Right ventricle myocardium inferior (tissue), 1 donor: ENCODE measurements around the gene NUP88. TPM values are rescaled to one million over a fixed set of nuclear protein-coding genes. Genes with fewer than 3 reads are reported as not detected.
A peak's percentile ranks its signal among the peaks of the same experiment; 100 is the strongest.
"Not testable (repeated sequence)": the region's sequence is repeated elsewhere in the genome, so short reads cannot be mapped to it uniquely, and the experiment has no call there.

ENCODE experiments used
- ATAC-seq: fragments of 200-7000 bp; cut with Tn5 transposase; one replicate; pipeline ENCODE4 v1.9.1; 2020; ENCODE audit warnings: mild to moderate bottlenecking, moderate library complexity
- DNase-seq: peaks from one replicate; pipeline ENCODE4 v3.0.0; 2021; ENCODE audit errors: missing footprints
- intact Hi-C: fragments of 100-400 bp; cut with DNase I; formaldehyde crosslinking; loops from one replicate; pipeline ENCODE4 v1.11.0; 2022
- long read RNA-seq: library from polyadenylated mRNA; unstranded; transcript quantifications from one replicate; pipeline ENCODE4 v2.0.0, GENCODE V29; 2021
- total RNA-seq: library from RNA; stranded (reverse); fragmentation: NEBNext Ultra II Directional; extraction: Animal tissue kit (Norgen Biotek cat#: 25700); gene quantifications from one replicate; pipeline ENCODE4 v1.2.1, GENCODE V29; 2021
- donor health status: DM: no; HTN: yes; CAD: no; lungs with severe emphysema.

Gene NUP88
- total RNA-seq, result 34.2 TPM
- long read RNA-seq, transcript NUP88-207 (17 exons, 2,916 nt), result major isoform, 8 of 13 reads
- long read RNA-seq, partial matches to known transcripts, result 0 of 13 reads
- long read RNA-seq, other reads (novel, unspliced or antisense), result 5 of 13 reads

DNA sequence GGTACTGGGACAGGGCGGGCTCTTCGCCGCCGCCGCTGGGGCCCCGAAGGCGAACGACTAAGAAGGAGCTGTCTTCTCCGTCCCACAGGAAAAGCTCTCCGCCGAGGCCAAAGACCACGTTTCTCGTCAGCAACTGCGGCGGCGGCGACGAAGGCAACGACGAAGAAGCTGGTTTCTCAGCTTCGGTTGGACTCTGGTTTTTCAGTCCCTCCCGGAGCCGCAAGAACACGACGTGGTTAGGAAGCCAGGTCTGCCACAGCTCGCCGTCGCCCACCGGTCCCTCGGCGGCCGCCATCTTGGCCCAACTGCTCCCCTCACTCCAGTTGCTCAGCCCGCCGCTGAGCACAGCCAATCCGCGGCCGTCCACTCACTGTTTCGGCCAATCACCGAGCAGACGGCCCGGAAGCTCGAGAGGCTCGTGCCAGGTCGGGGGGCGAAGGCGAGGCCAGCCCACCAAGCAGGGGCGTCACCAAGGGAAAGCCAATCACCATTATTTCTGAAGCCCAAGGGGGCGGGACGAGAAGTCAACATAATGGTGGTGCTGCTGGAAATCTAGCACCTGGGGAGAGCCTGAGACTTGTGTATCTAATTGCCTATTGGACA lies at the start of gene NUP88:
TSS of gene NUP88 (minus strand) at position 307 of the 603 bp plus-strand sequence. CDS start at position 295, 12 bp downstream.
- ATAC-seq (peak; percentile 99), DNase-seq (peak; percentile 97)
- intact Hi-C loops, result no loop called here

DNA sequence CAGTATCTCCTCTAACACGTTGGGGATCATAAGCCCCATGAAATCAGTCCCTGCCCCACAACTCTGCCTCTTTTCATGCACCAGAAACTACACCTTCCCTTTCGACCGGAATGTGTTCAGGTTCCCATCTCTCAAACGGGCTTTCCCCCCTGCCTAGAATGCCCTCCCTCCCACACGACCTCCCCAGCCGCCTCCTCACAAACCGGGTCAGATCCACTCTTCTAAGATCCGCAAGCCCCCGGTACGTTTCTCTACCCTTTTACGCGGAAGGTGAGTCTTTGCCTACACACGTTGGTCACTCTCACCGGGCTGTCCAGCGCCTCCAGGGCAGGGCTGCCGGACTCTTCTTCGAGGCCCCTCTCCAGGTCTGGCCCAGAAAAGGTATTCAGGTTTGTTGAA lies 48.6 kb upstream of the NUP88 start:
- no peak for ATAC-seq
- intact Hi-C loops, result no loop called here
- DNase-seq, result no peak

DNA sequence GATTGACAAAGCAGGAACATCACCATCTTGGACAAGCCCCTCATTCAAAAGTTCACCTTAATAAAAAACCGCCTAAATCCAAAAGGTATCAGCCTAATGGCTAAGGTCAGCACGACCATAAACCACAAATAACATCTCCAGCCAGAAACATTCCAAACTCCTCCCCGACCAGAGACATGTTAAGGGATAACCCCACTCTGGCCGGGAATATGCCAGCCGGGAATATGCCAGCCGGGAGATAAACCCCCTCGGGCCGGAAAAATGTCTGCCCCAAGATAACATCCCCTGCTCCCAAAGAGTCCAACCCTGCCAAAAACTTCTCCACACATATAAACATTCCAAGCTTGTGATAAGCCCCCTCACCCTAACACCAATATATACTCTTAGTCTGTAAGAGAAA lies 48.0 kb upstream of the NUP88 start:
- ATAC-seq (no peak), DNase-seq (no peak)
- intact Hi-C loops, result no loop called here

DNA sequence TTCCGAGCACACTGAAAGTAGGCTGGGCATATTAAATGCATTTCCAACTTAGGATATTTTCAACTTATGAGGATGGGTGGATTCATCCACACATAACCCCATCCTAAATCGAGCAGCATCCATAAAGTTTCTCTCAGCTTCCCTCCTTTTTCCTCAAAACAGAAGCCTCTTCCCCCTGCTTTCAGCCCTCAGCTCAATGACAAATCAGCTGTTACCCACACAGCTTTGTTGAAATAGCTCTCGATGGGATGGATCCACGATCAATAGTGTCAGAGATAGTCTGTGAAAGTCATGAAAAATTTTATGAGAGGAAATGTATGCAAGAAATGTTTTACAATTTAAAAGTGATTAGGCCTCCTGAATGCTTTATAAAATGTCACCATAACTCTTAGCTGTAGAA lies 46.8 kb upstream of the NUP88 start:
- intact Hi-C loops, result no loop called here
- no peak for ATAC-seq

DNA sequence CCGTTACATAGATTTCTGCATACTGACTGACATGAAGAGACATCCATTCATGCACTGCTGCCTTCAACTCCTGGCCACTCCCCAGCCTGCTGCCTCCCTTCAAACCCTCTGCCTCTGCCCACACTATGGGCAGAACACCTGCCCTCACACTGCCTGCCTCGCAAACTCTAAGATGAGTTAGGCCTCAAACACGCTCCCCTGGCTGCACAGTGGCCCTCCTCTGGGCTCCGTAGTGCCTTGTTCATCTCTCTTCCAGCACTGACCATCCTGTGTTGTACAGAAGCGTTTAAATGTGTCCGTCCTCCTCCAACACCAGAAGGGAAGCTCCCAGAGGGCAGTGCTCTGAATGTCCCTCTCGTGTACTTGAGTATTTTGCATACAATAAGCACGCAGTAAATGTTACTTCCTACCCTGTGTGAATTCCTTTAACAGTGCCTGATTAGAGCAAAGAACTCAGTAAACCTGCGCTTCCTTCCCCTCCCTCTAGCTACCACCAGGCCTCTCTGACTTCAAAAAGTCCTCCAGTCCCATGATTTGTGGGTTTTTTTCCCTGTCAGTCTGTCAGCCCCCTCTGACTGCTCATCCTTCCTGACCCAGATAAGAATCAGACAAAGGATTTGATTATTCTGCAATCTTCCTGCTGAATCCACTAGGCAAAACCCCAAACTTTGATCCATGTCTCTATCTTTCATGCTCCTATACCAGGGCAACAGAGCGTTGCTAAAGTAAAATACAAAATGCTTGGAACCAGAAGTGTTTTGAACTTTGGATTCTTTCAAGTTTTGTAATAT lies 45.5 kb upstream of the NUP88 start:
- intact Hi-C loops, result no loop called here
- no peak for ATAC-seq
- DNase-seq, result no peak

More for the DNA sequence above, 46.8 kb upstream of the NUP88 start:
- DNase-seq, result no peak

DNA sequence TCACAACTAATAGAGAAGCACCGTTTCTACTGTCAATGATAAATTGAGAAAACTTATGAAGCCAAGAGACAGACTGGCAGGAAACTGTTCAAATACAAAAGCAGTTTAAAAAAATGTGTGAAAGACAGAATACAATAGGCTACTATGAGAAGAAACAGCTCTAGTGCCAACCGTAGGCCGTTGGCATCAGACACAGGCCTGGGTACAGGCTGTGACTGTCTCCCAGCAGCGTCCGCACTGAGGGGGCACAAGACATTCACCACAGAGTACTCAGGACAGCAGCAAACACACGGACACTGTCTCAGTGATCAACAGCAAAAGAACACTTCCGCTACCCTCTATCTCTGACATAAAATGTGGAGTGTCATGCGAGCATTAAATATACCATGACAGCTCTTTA lies 27.3 kb upstream of the NUP88 start:
- intact Hi-C loops, result no loop called here
- DNase-seq (no peak), ATAC-seq (no peak)

DNA sequence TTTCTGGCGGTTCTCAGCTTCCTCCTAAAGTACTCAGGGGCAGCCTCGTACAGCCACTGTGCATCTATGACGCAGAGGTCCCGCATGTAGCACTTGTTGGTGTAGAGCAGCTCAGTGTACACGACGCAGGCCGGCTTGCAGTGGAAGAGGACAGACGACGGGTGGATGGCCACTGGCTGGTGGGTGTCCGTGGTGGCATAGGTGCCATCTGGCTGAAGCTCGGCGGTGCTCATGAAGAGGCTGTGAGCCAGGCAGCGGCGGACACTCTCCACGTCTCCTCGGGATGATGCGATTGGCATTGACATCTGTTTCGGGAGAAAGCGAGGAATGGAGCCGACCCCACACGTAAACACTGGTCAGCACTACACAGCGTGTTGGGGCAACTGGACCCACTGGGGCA lies 24.7 kb upstream of the NUP88 start:
- intact Hi-C loops, result no loop called here
- peak; percentile 55 for DNase-seq
- ATAC-seq, result no peak

DNA sequence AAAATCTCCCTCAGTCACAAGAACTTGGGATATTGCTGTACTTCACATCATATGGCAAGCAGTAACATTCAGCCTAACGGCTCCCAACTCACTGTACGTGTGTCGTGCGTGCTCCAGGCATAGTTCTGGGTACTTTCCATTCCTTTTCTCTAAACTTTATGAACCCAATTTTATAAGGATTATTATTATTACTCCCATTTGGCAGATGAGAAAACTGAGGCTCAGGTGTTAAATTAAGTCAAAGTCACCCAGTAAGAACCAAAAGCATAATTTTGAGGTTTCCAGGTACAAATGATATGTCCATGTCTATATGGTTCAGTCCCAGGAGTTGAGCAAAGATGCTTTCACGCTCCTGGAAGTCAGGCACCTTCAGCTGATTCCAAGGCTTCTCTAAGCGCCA lies 24.3 kb upstream of the NUP88 start:
- no peak for ATAC-seq
- DNase-seq, result no peak
- intact Hi-C loops, result no loop called here

DNA sequence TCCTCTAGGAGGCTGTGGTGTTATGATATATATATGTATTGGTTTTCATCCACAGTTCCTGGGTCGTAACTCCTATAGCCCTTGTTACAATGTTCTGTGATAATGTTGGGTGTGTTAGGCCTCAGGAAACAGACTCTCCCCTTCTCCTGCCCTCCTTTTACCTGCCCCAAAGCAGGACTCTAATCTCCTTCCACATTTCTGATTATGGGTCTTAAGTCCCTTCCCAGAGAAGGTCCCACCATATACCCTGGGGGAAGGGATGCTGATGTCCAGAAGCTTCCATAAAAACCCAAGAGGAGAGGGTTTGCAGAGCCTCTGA lies 19.9 kb upstream of the NUP88 start:
- no peak for ATAC-seq
- no peak for DNase-seq
- intact Hi-C loops, result loop anchor here (10.0 kb wide), 2 partner anchors 185 to 245 kb away; partner anchors contain the start of gene ZNF594

DNA sequence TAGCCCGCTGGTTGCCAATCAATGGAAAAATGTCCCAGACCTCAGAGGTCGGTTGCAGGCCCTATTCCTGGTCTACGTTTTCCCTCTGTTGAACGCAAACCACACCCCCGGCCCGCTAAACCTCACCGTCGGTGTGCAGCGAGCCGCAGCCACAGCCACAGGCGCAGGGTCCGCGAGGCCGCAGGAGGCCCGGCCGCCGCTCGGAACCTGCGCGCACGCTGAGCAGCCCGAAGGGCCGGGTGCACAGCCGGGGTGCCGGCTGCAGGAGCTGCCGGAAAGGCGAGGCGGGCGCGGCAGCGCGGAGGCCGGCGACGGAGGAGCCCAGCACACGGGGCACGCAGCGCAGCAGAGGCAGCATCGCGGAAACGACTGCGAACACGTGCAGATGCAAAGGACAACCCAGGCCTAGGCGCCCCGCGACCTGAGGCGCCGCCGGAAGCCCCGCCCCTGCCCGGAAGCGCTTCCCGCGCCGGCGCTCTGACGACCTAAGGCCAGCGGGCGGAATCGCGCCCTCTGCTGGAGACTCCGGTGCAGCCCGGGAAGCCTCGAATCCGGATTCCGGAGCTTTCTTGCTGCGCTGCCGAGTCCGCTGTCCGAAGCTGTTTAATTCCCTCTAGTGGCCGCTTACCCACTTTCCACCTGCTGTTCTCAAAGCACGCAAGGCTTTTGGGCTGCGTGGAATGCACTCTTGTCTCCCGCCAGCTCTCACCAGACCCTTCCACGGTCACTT lies 19.4 kb upstream of the NUP88 start, which contains the start of gene C1QBP:
TSS of gene C1QBP (minus strand) at position 440 of the 730 bp plus-strand sequence. CDS start at position 358, 82 bp downstream.
- intact Hi-C loops, result loop anchor here (10.0 kb wide), 2 partner anchors 184 to 244 kb away; partner anchors contain the start of gene ZNF594
- DNase-seq, result peak; percentile 95
- ATAC-seq, result peak; percentile 96

DNA sequence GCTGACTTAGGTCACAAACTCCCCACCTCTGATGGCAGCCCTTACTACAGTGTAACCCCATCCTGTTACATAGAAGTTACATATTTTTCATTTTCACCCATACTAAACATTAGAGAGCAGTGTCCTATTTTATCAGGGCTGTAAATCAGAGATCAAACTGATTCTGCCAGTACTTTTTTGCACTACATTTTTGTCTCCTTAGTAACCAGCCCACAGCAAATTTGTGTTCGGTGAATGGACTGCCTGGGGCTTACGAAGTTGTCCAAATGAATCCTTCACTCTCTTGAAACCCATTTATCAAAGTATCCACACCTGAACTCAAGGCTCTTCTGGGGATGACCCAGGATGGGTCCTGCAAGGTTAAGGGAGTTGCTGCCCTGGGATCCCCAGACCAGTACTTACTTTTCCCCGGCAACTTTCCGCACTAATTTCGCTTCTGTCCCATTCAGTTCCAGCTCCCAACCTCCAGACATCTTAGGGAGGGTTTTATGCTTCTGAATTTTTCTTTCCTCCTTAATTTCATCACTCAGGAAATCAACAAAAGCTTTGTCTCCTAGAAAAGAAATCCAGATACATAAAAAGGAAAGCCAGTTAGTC lies 18.4 kb upstream of the NUP88 start:
- DNase-seq, result no peak
- intact Hi-C loops, result loop anchor here (10.0 kb wide), 2 partner anchors 183 to 243 kb away; partner anchors contain the start of gene ZNF594
- no peak for ATAC-seq

DNA sequence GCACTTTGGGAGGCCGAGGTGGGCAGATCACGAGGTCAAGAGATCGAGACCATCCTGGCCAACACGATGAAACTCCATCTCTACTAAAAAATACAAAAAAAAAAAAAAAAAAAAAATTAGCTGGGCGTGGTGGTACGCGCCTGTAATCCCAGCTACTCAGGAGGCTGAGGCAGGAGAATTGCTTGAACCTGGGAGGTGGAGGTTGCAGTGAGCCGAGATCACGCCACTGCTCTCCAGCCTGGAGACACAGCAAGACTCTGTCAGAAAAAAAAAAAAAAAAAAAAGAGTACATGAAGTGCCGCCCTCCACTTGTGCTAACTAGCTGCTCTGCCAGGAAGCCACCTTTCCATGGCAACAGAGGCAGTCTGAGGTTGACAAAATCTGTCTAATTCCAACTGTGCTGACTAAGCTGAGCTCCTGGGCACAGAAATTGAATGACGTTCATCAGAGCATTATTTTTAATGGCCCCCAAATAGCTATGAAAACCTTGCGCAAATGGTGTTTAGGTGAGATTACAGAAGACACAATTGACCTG lies 16.4 kb upstream of the NUP88 start:
- not testable (repeated sequence) for ATAC-seq, DNase-seq
- intact Hi-C loops, result loop anchor here (10.0 kb wide), 2 partner anchors 181 to 241 kb away; partner anchors contain the start of gene ZNF594

DNA sequence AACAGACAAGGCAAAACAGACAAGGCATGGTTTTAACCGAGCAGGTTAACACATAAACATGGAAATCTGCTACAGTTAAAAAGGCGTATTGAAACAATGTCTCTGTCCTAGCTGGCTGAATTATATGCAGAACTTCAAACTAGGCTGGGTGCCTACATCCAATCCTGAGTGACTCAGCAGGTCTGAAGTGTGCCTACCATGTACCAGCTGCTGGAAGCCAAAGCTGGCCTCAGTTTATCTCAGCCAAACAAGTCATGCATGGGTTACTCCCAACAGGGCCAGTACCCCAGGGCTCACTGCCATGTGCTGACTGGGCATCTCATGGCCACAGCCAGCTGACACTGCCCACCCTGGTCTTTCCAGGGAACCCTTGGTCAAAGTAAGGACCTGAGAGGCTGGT lies 15.5 kb upstream of the NUP88 start:
- intact Hi-C loops, result loop anchor here (10.0 kb wide), 2 partner anchors 180 to 240 kb away; partner anchors contain the start of gene ZNF594
- ATAC-seq (no peak), DNase-seq (no peak)

DNA sequence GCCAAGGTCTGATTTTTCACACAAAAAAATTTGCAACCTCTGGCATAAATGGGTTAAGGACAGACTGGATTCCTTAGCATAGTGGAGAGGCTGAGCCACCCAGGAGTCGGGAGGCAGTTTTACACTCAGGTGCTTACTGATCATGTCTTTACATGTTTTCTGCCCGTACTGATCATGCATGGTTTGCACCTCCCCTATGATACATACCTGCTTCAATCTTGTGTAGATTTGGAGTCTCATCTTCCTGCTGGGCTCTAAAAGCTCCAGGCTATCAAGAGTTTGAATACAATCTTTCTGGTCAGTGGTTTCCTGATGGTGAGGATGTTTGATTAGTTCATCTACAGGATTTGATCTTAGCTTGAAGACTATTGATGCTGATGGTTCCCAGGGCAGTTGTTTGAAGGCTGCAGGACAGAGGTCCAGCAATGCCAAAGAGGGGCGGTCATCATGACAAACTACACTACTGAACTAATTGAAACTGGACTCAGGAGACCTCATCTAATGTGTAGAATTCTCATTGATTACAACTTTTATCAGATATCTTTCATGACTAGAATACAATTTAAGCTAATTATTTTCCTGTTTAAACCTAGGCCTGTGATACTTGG lies 12.6 kb upstream of the NUP88 start:
- ATAC-seq (no peak), DNase-seq (no peak)
- intact Hi-C loops, result loop anchor here (10.0 kb wide), 2 partner anchors 177 to 237 kb away; partner anchors contain the start of gene ZNF594

DNA sequence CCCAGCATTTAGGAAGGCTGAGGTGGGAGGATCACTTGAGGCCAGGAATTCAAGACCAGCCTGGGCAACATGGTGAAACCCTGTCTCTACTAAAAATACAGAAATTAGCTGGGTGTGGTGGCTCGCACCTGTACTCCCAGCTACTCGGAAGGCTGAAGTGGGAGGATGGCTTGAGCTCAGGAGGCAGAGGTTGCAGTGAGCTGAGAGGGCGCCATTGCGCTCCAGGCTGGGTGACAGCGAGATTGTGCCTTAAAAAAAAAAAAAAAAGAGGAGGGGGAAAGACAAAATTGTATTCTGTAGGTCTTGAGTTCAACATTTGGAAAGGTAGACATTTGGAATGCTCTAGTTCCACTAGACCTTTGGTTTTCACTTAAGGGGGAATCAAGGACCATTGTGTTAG lies 11.8 kb upstream of the NUP88 start:
- not testable (repeated sequence) for ATAC-seq, DNase-seq
- intact Hi-C loops, result loop anchor here (10.0 kb wide), 2 partner anchors 176 to 236 kb away; partner anchors contain the start of gene ZNF594

DNA sequence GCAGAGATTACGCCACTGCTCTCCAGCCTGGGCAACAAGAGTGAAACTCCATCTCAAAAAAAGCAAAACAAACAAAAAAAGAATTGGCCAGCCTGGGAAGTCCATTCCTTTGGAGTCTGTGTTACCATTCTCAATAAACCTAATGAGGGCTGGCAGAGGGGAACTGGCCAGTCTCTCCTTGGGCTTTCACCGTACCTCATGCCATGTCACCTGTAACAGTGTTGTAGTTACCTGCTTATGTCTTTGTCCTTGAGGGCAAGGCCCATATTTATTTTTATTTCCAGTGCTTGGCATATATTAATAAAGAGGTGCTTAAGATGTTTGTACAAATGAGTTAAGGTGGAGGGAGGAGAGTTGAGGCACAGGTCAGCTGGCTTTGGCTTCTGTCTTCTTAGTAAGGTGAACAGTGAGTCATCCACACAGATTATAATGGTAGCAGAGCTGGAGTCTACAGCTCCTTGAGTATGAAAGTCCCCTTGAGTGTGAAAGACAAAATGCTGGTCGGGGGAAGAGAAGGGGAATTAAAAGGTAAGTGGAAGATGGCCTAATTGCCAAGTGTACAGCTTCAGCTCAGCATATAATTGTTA lies 11.0 kb upstream of the NUP88 start:
- ATAC-seq (no peak), DNase-seq (no peak)
- intact Hi-C loops, result loop anchor here (10.0 kb wide), 2 partner anchors 176 to 236 kb away; partner anchors contain the start of gene ZNF594

DNA sequence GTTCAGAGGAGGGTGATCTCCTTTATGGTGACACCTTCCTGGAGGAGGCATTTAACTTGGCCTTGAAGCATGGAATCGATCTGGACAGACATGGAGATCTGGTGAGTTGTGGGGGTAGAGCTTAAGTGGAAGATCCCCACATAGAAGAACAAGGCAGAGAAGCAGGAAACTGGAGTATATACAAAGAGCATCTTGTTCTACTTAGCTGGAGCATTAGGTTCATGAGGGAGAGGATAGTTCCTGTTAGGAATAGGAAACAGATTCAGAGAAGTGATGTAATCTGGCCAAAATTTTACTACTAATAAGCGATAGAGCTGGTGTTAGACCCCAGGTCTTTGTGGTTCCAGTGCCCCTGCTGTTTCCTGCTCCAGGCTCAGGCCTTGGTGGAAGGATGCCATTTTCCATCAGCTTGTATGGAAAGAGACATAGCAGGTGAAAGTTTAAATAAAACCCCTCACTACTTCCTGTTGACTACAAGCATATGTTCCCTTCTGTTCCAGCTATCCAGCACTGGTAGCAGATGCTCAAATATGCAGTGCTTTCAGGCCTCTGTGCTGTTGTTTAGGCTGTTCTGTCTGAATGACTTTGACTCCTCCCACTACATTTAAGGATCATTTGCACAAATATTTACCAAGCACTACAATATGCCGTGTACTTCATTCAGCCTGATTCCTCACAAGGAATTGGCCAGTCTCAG lies 9.9 kb upstream of the NUP88 start:
- intact Hi-C loops, result no loop called here
- DNase-seq (no peak), ATAC-seq (no peak)
